Esophagus (tissue), 2 donors: ENCODE measurements around the gene VOPP1. TPM values are rescaled to one million over a fixed set of nuclear protein-coding genes. Genes with fewer than 3 reads are reported as not detected.

Experiments used
- H3K27ac ChIP-seq, 2 donors: one replicate each; pipeline ENCODE4 v1.5.1; 2013; ENCODE audit warnings: low read depth in 2 of 2, mild to moderate bottlenecking in 2 of 2, inconsistent platforms in 1 of 2, low read length in 1 of 2, moderate library complexity in 1 of 2
- H3K27me3 ChIP-seq, 2 donors: one replicate each; pipeline ENCODE4 v1.6.1; 2013; ENCODE audit warnings: low read length in 2 of 2, control low read depth in 1 of 2, mild to moderate bottlenecking in 1 of 2; ENCODE audit not compliant: insufficient read depth in 2 of 2, control insufficient read depth in 1 of 2
- H3K36me3 ChIP-seq, 2 donors: one replicate each; pipeline ENCODE4 v1.6.1; 2013; ENCODE audit warnings: low read length in 1 of 2; ENCODE audit not compliant: control insufficient read depth in 2 of 2, insufficient read depth in 2 of 2
- H3K4me1 ChIP-seq, 2 donors: one replicate each; pipeline ENCODE4 v1.6.1; 2013; ENCODE audit warnings: low read length in 1 of 2; ENCODE audit not compliant: control insufficient read depth in 2 of 2, insufficient read depth in 2 of 2
- H3K4me3 ChIP-seq, 2 donors: one replicate each; pipeline ENCODE4 v1.5.1; 2013; ENCODE audit warnings: low read length in 2 of 2, mild to moderate bottlenecking in 2 of 2, low read depth in 1 of 2, moderate library complexity in 1 of 2
- H3K9me3 ChIP-seq, 2 donors: one replicate each; pipeline ENCODE4 v1.6.1; 2013; ENCODE audit warnings: mild to moderate bottlenecking in 2 of 2, low read depth in 1 of 2, low read length in 1 of 2, moderate library complexity in 1 of 2; ENCODE audit not compliant: control insufficient read depth in 2 of 2, insufficient read depth in 1 of 2
- WGBS, 2 donors: extraction: QIAGEN DNeasy Blood & Tissue Kit; methylation state at CpG; one replicate each; pipeline ENCODE4 v1.1.7; 2013; 5-methylcytosine and 5-hydroxymethylcytosine counted together
- polyA plus RNA-seq, 2 donors: library from polyadenylated mRNA; stranded (reverse); fragments of 200-250 nt; gene quantifications; one replicate each; pipeline ENCODE4 v1.2.3, GENCODE V29; 2013
- donor health status: healthy with polysubstance abuse.
- donor health status: Bipolar disorder and iron deficiency.

The VOPP1 gene
- polyA plus RNA-seq, 2 donors = 7.5 to 10.8 TPM

- no peak overlapping the region for H3K4me3 ChIP-seq
- H3K36me3 ChIP-seq = no peaks in the 10 kb centered on the region
- WGBS, 2 donors = 80 to 86% methylated on average over 7 of the region's 7 CpGs
- H3K27me3 ChIP-seq = no peaks in the 10 kb centered on the region
- H3K9me3 ChIP-seq = no peaks in the 10 kb centered on the region
- H3K4me1 ChIP-seq = peaks cover 12 to 21% of the 10 kb centered on the region in 2 donors
- H3K27ac ChIP-seq = no peak overlapping the region
Measured at GRCh38 chr7:55549457-55549856, 22.8 kb downstream of the VOPP1 start.

DNA sequence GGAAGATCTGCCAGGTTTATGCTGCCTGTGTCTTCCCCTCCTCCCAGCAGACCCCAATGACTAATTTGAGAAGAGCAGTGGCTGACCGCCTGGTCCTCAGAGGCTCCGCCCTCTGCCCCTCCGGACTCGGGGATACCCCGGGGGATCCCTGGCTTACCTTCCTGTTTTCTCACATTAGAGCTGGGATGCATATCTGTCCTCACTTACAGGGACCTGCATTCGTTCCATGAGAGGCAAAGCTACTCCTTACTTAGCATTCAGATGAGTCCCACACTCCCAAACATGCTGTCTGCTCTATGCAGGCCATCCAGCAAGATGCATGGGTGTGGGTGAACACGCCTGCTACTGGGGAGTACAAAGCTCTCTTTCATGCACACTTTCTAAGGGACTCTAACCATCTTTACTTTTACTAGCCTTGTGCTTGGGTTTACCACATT, 24.0 kb downstream of the VOPP1 start:
- no peaks in the 10 kb centered on the region for H3K9me3 ChIP-seq
- no peak overlapping the region for H3K4me3 ChIP-seq
- peaks cover 12 to 17% of the 10 kb centered on the region in 2 donors for H3K4me1 ChIP-seq
- 68 to 78% methylated on average over 7 of the region's 7 CpGs for WGBS, 2 donors
- H3K36me3 ChIP-seq = no peaks in the 10 kb centered on the region
- no peak overlapping the region for H3K27ac ChIP-seq
- H3K27me3 ChIP-seq = no peaks in the 10 kb centered on the region

DNA sequence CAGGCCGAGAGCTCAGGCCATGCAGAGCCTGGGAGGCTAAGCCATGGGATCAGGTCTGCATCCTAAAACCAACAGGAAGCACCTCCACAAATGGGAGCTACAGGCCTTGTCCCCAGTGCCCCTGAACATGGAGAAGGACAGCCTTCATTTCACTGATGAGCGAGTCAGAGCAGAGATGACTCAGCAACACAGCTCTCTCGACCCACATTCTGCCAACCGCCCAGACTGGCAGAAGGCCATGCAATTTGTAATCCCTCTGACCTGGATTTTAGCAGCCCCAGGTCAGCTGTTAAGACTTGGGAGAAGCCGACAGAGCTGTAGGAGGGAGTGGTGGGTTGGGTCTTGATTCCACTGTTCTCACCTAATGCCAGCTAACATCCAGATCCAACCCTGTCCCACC, 25.5 kb downstream of the VOPP1 start:
- no peak overlapping the region for H3K4me3 ChIP-seq
- H3K9me3 ChIP-seq = no peaks in the 10 kb centered on the region
- no peaks in the 10 kb centered on the region for H3K27me3 ChIP-seq
- 16 to 22% methylated on average over 5 of the region's 5 CpGs for WGBS, 2 donors
- H3K4me1 ChIP-seq = peaks cover 12 to 17% of the 10 kb centered on the region in 2 donors
- peak overlapping the region; percentile 8 to 72 for H3K27ac ChIP-seq
- H3K36me3 ChIP-seq = no peaks in the 10 kb centered on the region

- H3K4me1 ChIP-seq = peaks cover 12% of the 10 kb centered on the region in 2 donors
- H3K27ac ChIP-seq = no peak overlapping the region
- H3K27me3 ChIP-seq = no peaks in the 10 kb centered on the region
- no peak overlapping the region for H3K4me3 ChIP-seq
- no peaks in the 10 kb centered on the region for H3K9me3 ChIP-seq
- 55 to 67% methylated on average over 6 of the region's 6 CpGs for WGBS, 2 donors
- H3K36me3 ChIP-seq = no peaks in the 10 kb centered on the region
Measured at GRCh38 chr7:55545496-55545895, 26.8 kb downstream of the VOPP1 start.

GRCh38 chr7:55540226-55540858, 32.0 kb downstream of the VOPP1 start:
- no peaks in the 10 kb centered on the region for H3K9me3 ChIP-seq
- no peaks in the 10 kb centered on the region for H3K36me3 ChIP-seq
- H3K27ac ChIP-seq = no peak overlapping the region
- H3K27me3 ChIP-seq = no peaks in the 10 kb centered on the region
- H3K4me1 ChIP-seq = peaks cover 4 to 11% of the 10 kb centered on the region in 2 donors
- WGBS, 2 donors = 96% methylated on average over 20 of the region's 20 CpGs
- H3K4me3 ChIP-seq = no peak overlapping the region

DNA sequence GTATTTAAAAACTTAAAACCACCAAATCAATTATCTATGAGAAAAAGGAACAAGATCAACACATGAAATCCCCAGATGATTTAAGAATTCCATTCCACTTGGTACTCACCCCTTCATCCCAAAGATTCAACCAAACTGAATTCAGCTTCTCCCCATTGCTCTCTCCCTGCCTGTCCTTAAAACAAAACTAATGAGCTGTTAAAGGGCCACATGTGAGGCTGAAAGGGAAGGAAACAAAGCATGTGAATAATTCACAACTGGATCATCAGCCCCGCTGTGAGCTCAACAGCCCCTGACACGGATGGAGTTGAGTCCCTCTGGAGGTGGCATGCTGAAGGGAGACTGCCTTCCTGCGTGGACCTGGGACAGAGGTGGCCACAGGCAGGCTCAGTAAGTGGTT, 32.9 kb downstream of the VOPP1 start:
- H3K4me3 ChIP-seq = no peak overlapping the region
- H3K27ac ChIP-seq = no peak overlapping the region
- no peaks in the 10 kb centered on the region for H3K27me3 ChIP-seq
- no peaks in the 10 kb centered on the region for H3K36me3 ChIP-seq
- H3K4me1 ChIP-seq = peaks cover 9 to 14% of the 10 kb centered on the region in 2 donors
- WGBS, 2 donors = 73% methylated on average over 3 of the region's 3 CpGs
- no peaks in the 10 kb centered on the region for H3K9me3 ChIP-seq

GRCh38 chr7:55538538-55538937, 33.8 kb downstream of the VOPP1 start:
- Histone ChIP-seq H3K36me3 (no peaks in the 10 kb centered on the region), H3K9me3 (no peaks in the 10 kb centered on the region), H3K27me3 (no peaks in the 10 kb centered on the region), H3K4me1 (peaks cover 9 to 15% of the 10 kb centered on the region in 2 donors), H3K4me3 (no peak overlapping the region), H3K27ac (no peak overlapping the region)
- whole genome bisulfite sequencing, 2 donors = 58 to 65% methylated on average over 3 of the region's 3 CpGs

DNA sequence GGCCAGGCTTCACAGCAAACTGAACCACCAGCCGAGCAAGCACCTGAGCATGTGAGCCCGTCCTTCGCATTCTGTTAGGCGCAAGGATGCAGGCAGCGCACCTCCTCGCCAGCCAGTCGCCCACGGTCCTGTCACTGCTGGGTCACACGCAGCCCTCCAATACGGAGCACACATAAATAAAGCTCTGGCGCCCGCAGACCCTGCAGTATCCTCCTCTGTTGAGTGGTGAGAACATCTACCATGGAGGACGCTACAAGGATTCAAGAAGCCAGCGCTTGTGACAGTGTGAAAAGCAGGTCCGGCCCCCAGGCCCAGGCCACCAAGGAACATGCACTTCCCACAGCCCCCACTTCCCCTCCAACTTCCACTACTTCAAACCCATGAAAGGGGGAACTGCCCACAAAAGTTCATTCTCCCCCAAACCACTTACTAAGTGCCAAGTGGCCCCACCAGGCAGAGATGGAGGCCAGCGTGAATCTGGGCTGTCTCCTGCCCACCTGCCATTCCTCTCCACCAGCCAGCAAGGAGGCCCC, 34.8 kb downstream of the VOPP1 start:
- Histone ChIP-seq H3K27ac (no peak overlapping the region), H3K27me3 (no peaks in the 10 kb centered on the region), H3K4me1 (peaks cover 9 to 15% of the 10 kb centered on the region in 2 donors), H3K9me3 (no peaks in the 10 kb centered on the region), H3K36me3 (no peaks in the 10 kb centered on the region), H3K4me3 (no peak overlapping the region)
- WGBS, 2 donors = 88 to 93% methylated on average over 16 of the region's 16 CpGs

DNA sequence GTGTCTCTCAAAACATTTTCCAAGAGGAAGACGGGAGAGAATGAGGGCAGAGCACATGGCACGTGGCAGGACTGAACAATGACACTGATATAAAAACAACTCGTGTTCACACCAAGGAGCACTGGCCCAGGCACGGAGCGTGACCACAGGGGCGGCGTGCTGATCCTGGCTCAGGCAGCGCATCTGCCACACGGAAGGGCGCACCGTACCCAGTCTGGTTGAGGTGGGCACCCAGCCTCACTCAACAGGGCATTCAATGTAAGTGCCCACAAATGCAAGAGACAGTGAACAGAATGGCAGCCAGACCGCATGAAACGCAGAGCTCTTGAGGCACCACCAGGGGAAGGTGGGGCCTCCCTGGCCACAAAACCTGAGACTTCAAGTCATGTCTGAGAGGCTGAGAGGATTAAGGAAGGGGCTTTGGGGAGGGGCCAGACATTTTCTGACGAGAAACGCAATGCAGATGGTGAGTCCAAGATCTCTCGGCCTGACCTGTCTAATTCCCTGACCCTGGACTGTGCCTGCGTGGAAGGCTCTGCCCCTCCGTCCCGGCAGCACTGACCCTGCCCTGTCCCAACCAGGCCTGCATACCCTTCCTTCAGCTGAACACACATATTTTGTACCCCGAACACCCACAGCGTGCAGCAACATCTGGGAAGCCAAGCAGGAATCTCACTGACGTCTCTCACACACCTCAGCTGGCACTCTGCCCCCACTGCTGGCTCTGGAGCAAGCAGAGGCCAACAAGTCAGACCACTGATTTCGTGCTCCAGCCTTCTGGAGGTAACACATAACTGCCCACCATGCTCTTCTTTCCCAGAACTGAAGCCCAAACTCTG, 35.5 kb downstream of the VOPP1 start:
- H3K27me3 ChIP-seq = no peaks in the 10 kb centered on the region
- H3K9me3 ChIP-seq = no peaks in the 10 kb centered on the region
- no peak overlapping the region for H3K4me3 ChIP-seq
- peaks cover 9 to 17% of the 10 kb centered on the region in 2 donors for H3K4me1 ChIP-seq
- no peaks in the 10 kb centered on the region for H3K36me3 ChIP-seq
- WGBS, 2 donors = 85% methylated on average over 23 of the region's 23 CpGs
- no peak overlapping the region for H3K27ac ChIP-seq
